GM21381 (cell line): ENCODE measurements around the gene BAX.

Source experiments
- ATAC-seq: cut with Tn5 transposase; IDR thresholded peaks from one replicate; pipeline ENCODE4 v1.9.1; 2021; ENCODE audit warnings: mild to moderate bottlenecking, moderate library complexity; ENCODE audit not compliant: unreplicated experiment

BAX gene

GRCh38 chr19:48961673-48962028, 7.0 kb downstream of the BAX start:
- ATAC-seq, result no peak

DNA sequence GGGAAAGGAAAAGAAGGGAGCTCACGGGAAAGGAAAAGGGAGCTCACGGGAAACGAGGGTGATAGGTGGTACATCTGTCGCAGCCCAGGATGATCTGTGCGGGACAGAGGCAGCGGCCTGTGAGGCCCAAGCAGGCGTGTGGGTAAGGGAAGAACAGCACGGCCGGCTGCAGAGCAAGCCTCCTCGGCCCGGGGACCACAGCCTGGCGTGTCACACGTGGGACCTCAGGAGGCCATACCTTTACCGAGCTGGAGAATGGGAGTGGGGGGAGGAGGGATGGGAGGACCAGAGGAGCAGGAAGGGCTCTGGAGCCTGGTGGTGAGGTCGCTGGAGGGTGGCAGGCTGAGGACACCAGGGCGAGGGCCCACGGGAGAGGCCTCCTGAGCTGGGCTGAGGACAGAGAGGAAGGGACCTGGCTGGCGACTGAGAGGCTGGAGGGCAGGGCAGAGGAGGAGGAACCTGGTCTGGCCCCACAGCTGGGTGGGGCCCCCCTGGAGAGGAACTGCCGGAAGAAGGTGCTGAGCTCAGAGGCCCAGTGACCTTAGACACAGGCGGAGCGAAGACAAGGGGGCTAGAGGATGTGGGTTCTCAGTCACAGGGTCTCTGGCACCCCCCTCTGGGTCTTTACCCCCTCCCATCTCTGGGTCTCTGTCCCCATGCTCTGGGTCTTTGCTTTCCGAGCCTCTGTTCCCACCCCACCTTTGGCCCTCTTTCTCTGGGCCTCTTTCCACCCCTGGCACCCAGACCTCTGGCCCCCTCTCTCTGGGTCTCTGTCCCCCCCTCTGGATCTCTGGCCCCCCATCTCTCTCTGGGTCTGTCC, 7.6 kb downstream of the BAX start:
- no peak for ATAC-seq

DNA sequence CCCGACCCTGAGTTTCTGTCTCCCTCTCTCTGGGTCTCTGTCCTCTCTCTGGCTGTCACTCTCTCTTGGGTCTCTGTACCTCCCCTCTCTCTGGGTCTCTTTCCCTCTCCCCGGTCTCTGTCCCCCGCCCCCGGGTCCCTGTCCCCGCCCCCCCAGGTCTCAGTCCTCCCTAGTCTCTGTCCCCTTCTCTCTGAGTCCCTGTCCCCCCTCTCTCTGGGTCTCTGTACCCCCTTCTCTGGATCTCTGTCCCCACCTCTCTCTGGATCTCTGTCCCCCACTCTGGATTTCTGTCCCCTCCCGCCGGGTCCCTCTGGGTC, 8.1 kb downstream of the BAX start:
- ATAC-seq, result no peak

GRCh38 chr19:48963371-48964204, 8.9 kb downstream of the BAX start:
- peak; percentile 26 for ATAC-seq

GRCh38 chr19:48964205-48965039, 9.7 kb downstream of the BAX start:
- no peak for ATAC-seq

DNA sequence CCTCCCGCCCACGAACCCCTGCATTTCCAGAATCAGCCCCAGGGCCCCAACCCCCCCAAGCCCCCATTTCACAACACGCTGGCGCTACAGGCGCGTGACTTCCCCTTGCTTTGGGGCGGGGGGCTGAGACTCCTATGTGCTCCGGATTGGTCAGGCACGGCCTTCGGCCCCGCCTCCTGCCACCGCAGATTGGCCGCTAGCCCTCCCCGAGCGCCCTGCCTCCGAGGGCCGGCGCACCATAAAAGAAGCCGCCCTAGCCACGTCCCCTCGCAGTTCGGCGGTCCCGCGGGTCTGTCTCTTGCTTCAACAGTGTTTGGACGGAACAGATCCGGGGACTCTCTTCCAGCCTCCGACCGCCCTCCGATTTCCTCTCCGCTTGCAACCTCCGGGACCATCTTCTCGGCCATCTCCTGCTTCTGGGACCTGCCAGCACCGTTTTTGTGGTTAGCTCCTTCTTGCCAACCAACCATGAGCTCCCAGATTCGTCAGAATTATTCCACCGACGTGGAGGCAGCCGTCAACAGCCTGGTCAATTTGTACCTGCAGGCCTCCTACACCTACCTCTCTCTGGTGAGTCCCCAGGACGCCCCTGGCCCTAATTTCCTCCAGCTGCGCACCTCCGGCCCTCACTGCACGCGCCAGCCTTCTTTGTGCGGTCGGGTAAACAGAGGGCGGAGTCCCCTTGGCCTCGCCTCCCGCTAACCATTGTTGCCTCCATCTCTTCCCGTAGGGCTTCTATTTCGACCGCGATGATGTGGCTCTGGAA, 10.5 kb downstream of the BAX start, which contains the start of gene FTL:
Gene FTL (plus strand): TSS at position 270 of the 766 bp plus-strand sequence. CDS start 199 bp downstream, at position 469.
- ATAC-seq, result peak; percentile 69

GRCh38 chr19:48965806-48966540, 11.3 kb downstream of the BAX start:
- ATAC-seq, result peak; percentile 13

- no peak for ATAC-seq
Measured at GRCh38 chr19:48966541-48967345, 12.1 kb downstream of the BAX start.

DNA sequence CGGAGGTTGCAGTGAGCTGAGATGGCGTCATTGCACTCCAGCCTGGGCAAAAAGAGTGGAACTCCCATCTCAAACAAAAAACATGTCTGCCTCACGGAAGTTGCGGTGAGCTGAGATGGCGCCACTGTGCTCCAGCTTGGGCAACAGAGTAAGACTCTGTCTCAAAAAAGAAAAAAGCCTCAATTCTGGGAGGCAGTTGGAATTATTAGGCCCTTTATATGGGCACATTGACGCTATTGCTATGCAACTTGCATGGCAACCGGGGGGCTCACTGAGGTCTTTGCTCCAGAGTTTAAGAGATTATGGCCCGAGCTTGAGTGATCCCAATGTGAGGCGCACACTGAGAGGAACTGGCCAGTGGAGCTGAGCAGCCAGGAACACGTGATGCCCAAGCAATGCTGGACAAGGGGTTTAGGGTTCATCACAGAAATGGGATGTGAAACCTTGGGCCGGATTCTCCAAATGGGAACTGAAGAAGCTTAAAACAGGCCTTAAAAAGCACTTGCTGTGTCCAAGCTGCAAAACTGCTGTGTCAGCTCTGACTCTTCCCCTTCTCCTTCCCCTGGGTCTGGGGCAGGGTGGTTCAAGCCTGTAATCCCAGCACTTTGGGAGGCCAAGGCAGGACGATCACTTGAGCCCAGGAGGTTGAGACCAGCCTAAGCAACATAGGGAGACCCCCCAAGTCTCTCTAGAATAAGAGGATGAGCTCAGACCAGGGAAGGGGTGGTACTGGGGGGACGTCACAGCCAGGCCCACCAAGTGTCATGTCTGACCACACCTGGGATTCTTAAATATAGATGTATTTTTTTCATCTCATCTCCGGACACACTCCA, 12.9 kb downstream of the BAX start:
- ATAC-seq, result no peak

- no peak for ATAC-seq
Measured at GRCh38 chr19:48968179-48968661, 13.5 kb downstream of the BAX start.

DNA sequence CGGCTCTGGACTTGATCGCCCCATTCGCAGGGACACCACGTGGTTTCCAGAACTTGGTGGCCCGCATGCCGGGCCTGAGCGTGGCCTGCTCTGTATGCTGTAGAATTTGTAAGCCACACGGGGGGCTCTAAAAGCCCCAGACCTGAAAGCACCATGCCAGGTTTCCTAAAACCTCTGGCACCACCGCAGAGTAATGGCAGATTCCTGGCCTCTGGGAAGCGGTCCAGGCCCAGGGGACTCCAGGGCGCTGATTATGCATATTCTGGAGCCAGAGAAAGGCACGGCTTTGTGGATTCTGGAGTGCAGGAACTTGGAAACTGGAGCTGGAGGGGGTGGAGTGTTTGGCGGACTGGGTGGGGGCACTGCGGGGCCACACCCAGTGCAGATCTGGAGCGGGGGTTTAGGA, 14.1 kb downstream of the BAX start:
- no peak for ATAC-seq

DNA sequence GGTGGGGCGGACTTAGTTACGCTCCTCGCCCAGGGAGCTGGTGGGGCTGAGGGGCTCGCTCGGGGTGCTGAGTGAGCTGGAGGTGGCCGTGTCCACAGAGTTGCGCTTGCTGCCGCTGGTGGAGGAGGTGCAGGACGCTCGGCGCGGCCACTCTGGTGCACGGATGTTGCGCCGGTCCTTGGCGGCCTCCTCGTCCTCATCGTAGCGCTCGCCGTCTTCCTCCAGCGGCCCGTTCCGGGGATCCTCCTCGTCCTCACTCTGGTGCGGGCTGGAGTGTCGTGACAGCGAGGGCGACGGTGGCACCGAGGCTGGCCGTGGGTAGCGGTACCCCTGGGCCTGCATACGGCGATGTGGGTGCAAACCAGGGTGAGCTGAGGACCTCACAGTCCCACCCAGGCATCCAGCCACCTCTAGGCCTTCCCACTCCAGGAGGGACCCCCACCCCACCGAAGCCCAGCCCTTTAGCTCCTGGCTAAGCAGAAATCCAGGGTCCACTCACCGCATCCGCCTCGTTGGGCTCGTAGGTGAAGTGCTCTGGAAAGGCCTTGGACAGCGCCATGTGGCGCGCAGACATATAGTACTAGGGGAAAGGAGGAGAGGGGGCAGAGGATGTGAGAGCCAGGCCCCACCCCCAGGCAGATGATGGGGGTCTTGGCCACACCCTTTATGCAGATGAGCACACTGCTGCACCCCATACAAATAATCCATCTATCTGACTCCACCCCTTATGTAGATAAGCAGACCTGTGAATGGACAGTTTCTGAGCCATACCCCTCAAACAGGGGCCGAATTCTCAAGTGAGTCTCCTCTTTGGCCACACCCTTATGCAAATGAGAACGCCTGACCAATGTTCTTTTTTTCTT, 14.8 kb downstream of the BAX start:
- ATAC-seq, result no peak

DNA sequence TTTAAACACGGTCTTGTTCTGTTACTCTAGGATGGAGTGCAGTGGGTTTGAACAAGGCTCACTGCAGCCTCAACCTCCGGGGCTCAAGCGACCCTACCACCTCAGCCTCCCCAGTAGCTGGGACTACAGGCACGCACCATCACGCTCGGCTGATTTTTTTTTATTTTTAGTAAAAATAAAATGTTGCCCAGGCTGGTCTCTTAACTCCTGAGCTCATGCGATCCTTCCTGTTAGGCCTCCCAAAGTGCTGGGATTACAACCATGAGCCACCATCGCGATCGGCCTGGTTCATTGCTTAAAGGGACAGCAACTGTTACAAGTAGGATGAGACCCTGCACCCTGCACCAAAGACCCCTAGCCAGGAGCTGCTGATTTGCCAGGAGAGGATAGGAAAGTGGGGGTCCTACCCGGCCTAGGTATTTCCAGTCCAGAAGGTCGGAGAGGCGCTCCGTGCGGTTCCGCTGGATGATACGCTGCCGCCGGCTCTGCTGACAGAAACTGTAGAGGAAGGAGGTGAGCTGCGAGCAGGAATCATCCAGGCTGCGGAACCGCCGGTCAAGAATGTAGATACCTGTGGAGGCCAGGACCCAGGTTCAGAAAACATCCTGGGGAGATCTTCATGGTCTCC, 15.6 kb downstream of the BAX start:
- no peak for ATAC-seq

DNA sequence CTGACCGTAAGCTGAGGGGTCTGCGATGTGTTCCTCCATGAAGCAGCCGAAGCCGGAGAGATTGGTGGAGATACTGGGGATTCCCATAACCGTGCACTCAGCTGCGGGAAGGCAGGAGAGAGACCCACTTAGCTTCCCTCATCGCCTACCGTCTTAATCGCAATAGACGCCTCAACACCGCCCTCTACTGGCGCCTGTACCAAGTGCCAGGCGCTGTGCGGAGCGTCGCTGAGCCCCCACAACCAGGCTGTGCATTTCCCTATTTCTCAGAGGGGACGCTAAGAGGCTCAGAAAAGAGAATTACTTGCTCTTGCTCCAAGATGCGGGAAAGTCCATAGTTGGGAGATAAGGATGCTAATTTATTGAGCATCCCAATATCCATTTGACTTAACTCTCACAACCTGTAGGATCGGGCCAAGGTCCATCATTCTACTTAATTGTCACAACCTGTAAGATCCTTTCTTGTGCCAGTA, 16.3 kb downstream of the BAX start:
- ATAC-seq, result no peak

DNA sequence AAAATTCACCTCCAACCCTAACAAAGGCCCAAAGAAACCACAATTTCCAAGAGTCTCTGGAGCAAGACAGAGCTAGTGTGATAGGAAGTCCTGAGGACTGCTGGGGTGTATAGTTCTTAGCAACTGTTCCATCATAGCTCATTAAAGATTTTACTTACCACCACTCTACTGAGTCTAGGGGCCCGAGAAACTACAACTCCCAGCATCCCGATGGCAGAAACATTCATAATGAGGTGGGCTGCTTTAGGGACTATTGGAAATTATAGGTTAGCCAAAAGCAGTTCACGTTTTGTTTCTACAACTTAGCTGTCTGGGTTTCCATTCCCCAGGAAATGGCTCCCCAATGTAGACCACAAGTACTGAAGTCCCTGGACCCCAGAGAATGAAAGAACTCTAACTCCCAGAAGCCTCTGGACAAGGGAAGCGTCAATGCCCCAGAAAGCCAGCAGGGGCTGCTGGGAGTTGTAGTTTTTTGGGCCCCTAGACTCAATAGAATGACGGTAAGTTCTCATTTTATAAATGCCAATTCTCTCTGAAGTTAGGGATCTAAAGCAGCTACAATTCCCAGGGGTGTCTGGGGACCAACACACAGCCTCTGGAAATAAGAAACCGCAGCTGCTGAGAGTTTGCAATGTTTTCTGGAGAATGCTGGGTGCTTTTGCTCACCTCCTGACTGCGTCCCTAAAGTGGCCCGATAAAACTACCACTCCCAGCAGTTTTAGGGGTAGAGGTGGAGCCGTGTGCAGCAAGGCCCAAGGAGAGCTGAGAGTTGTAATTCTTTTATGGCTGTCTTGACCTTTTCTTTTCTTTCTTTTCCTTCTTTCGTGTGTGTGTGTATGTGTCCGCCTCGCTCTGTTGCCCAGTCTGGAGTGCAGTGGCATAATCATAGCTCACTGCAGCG, 21.5 kb downstream of the BAX start:
- ATAC-seq, result no peak
